Measurements from ENCODE around the gene EVL. TPM values are rescaled to one million over a fixed set of nuclear protein-coding genes. Genes with fewer than 3 reads are reported as not detected.

The EVL gene
- total and polyA plus RNA-seq, 2 of the 8 experiments (the other 6 are each of a cell fraction or from before 2014, with no cell fraction given): 30.7 to 64.6 TPM

- FAIRE-seq: peak; percentile 99
- WGBS, 2 experiments (ENCODE audit: extremely low coverage in 1 of 2, insufficient coverage in 1 of 2, insufficient read length in 1 of 2, insufficient replicate concordance in 2 of 2, low coverage in 1 of 2, low lambda C conversion rate in 2 of 2, missing lambda C conversion rate in 1 of 2): 50% methylated on average over 8 of the region's 8 CpGs; no CpG with 5 or more reads in 1 of the 2 experiments
- TF ChIP-seq SUZ12 (IDR thresholded peaks at IDR 0.05; ENCODE audit: low read length): no peak
- peak; percentile 81 for TF ChIP-seq TCF12 (IDR thresholded peaks at IDR 0.05; ENCODE audit: low read depth, low read length)
- TF ChIP-seq MAX (IDR thresholded peaks at IDR 0.05): peak; percentile 94
- TF ChIP-seq CBX8 (IDR thresholded peaks at IDR 0.05; ENCODE audit: borderline replicate concordance, low read depth, low read length): no peak
Observed at GRCh38 chr14:100155049-100155621, 89.9 kb downstream of the EVL start.

More at GRCh38 chr14:100155049-100155621, 89.9 kb downstream of the EVL start:
- Histone ChIP-seq H3K23ac (ENCODE audit: insufficient read length) (no peak overlapping the region), H3K23me2 (ENCODE audit: low read depth, low read length) (peaks cover 3% of the 10 kb centered on the region; the same call in 1 of the 2 replicates), H3K27ac (ENCODE audit: low read depth, low read length) (no peak overlapping the region), H3K4me2 (ENCODE audit: insufficient read depth in 1 of 2, low read depth in 2 of 2, low read length in 2 of 2) (no peak overlapping the region; a peak in 1 of 4 replicates), H3K36me3 (ENCODE audit: control insufficient read depth in 2 of 4, insufficient read depth in 4 of 4, low read length in 3 of 4) (no peaks in the 10 kb centered on the region; a peak in 2 of 8 replicates), H3K79me1 (ENCODE audit: low read depth, low read length) (no peaks in the 10 kb centered on the region), H3K27me3 (replicated peaks in 1 of 4; ENCODE audit: control insufficient read depth in 3 of 4, extremely low read depth in 1 of 4, insufficient read depth in 3 of 4, low read length in 3 of 4) (peaks cover 10 to 30% (median 25%) of the 10 kb centered on the region in 4 experiments), H4K8ac (ENCODE audit: extremely low read depth, insufficient read depth, low read length) (no peak overlapping the region), H3K14ac (ENCODE audit: insufficient read length) (no peak overlapping the region), H3K9me3 (ENCODE audit: insufficient read depth in 2 of 2, low read depth in 1 of 2, low read length in 1 of 2) (no peaks in the 10 kb centered on the region), H4K20me1 (replicated peaks in 1 of 2; ENCODE audit: control insufficient read depth in 1 of 2, insufficient read depth in 2 of 2, low read length in 2 of 2) (peaks cover 0 to 5% of the 10 kb centered on the region in 2 experiments), H3K18ac (ENCODE audit: extremely low read depth, low read length) (no peak overlapping the region), H3K4me1 (replicated peaks in 1 of 4; ENCODE audit: control insufficient read depth in 3 of 4, insufficient read depth in 4 of 4, low read length in 3 of 4) (peaks cover 0 to 11% (median 2%) of the 10 kb centered on the region in 4 experiments; a peak in 5 of 7 replicates), H2BK120ac (replicated peaks; ENCODE audit: low read depth, low read length) (no peak overlapping the region), H3K79me2 (ENCODE audit: control insufficient read depth in 1 of 2, insufficient read depth in 2 of 2, low read length in 2 of 2) (no peaks in the 10 kb centered on the region), H3K9ac (replicated peaks in 1 of 4; ENCODE audit: extremely low read depth in 1 of 4, low read depth in 3 of 4, low read length in 3 of 4) (no peak overlapping the region), H3K4ac (replicated peaks; ENCODE audit: insufficient read length, low read depth, low read length) (no peak overlapping the region), H3K4me3 (ENCODE audit: extremely low read depth in 1 of 4, insufficient read depth in 2 of 4, low read depth in 3 of 4, low read length in 4 of 4) (no peak overlapping the region), H2AK5ac (ENCODE audit: low read depth, low read length) (no peak overlapping the region), H2AFZ (ENCODE audit: low read length) (peak overlapping the region; percentile 60), H2BK20ac (ENCODE audit: low read length) (no peak overlapping the region), H4K91ac (replicated peaks; ENCODE audit: insufficient read length, low read length) (no peak overlapping the region), H2BK12ac (ENCODE audit: low read depth, low read length) (no peak overlapping the region; the same call in 1 of the 2 replicates), H2BK15ac (ENCODE audit: low read length) (0 out of 2 replicates have a peak overlapping the region, but pooled peaks have one; percentile 23), H2BK5ac (ENCODE audit: low read depth, low read length) (no peak overlapping the region), H3K56ac (replicated peaks; ENCODE audit: insufficient read length, low read depth, low read length) (no peak overlapping the region), H4K5ac (ENCODE audit: insufficient read length, low read depth, low read length) (no peak overlapping the region)
- ChIA-PET POLR2A (ENCODE audit: partially characterized antibody) (interaction anchor here (0.9 to 1.5 kb wide), 4 partner anchors 15 to 135 kb away, joined by 3 to 4 read pairs (median 4); no protein-coding TSS in a partner anchor), CTCF (ENCODE audit: partially characterized antibody) (interaction anchor here (0.7 to 19.5 kb wide), 35 partner anchors 10 to 524 kb away, joined by 3 to 307 read pairs (median 4); no protein-coding TSS in a partner anchor)
- peak; percentile 73 to 93 for DNase-seq (ENCODE audit: low read depth in 1 of 2, low spot score in 2 of 2)

Data from H1 (cell line).